A549 (cell line): ENCODE data around the gene QRSL1. TPM values are rescaled to one million over a fixed set of nuclear protein-coding genes. Genes with fewer than 3 reads are reported as not detected.

ENCODE experiments used
- ATAC-seq, 2 experiments: fragments of 200-7000 bp in 1 of 2; fragments of >200 bp in 1 of 2; cut with Nextera tagmentation in 1 of 2; cut with Tn5 transposase in 1 of 2; 3 replicates each; pipeline versions ENCODE4 v1.8.0 to v1.9.1; 2018 to 2020; ENCODE audit warnings: mild to moderate bottlenecking in 1 of 2, moderate library complexity in 1 of 2
- CTCF ChIA-PET: fragments of 300-600 bp; sonication (Branson Sonifier 250); formaldehyde crosslinking; extraction: SDS; loops from one replicate; lab custom pipeline; 2021; ENCODE audit warnings: antibody characterized with exemption, inconsistent platforms; lab: Yijun Ruan, JAX
- POLR2A ChIA-PET: fragments of 350-600 bp; formaldehyde crosslinking; extraction: SDS; loops from one replicate; lab custom pipeline; 2021; ENCODE audit warnings: antibody characterized with exemption, inconsistent platforms; lab: Yijun Ruan, JAX
- DNase-seq, 2 experiments: peaks; one replicate each; pipeline versions ENCODE4 v3.0.0 to v3.0.0-alpha.2; 2011 to 2016; ENCODE audit warnings: low read depth in 1 of 2, low spot score in 1 of 2
- FAIRE-seq: peaks from 2 replicates; lab custom pipeline; 2011; peaks lifted over from hg19 to GRCh38; lab: Jason Lieb, UNC
- H3K27ac ChIP-seq, 2 experiments: fragments of >200 bp; sonication (Bioruptor Twin); formaldehyde crosslinking; 3 replicates each; pipeline ENCODE4 v1.5.1; 2016 to 2017
- H3K4me1 ChIP-seq: fragments of >200 bp; sonication (Bioruptor Twin); formaldehyde crosslinking; 3 replicates; pipeline ENCODE4 v1.6.1; 2016
- H3K4me2 ChIP-seq: fragments of >200 bp; sonication (Bioruptor Twin); formaldehyde crosslinking; 3 replicates; pipeline ENCODE4 v1.6.1; 2016
- H3K4me3 ChIP-seq: fragments of >200 bp; sonication (Bioruptor Twin); formaldehyde crosslinking; 3 replicates; pipeline ENCODE4 v1.5.1; 2016
- H3K9me3 ChIP-seq: fragments of >200 bp; sonication (Bioruptor Twin); formaldehyde crosslinking; 3 replicates; pipeline ENCODE4 v1.6.1; 2016
- BCL3 ChIP-seq: fragments of >200 bp; sonication (Bioruptor Twin); formaldehyde crosslinking; IDR thresholded peaks from 3 replicates; pipeline ENCODE4 v1.6.1; 2016
- BHLHE40 ChIP-seq: IDR thresholded peaks from 2 replicates; pipeline ENCODE4 v1.6.1; 2012; ENCODE audit warnings: low read depth, low read length, inconsistent platforms
- CEBPB ChIP-seq, 2 experiments: fragments of >200 bp in 1 of 2; sonication (Bioruptor Twin) in 1 of 2; formaldehyde crosslinking in 1 of 2; IDR thresholded peaks; 2 replicates each; pipeline ENCODE4 v1.6.1; 2012 to 2016
- FOXS1 ChIP-seq: fragments of 250-450 bp; sonication (Bioruptor Pico); IDR thresholded peaks from 2 replicates; pipeline ENCODE4 v1.5.0; 2020; ENCODE audit warnings: mild to moderate bottlenecking, moderate library complexity
- GATA3 ChIP-seq: IDR thresholded peaks from 2 replicates; pipeline ENCODE4 v1.6.1; 2012; ENCODE audit warnings: borderline replicate concordance
- HEYL ChIP-seq: fragments of 250-450 bp; sonication (Bioruptor Pico); IDR thresholded peaks from 2 replicates; pipeline ENCODE4 v1.8.0; 2021; ENCODE audit warnings: mild to moderate bottlenecking, moderate library complexity
- HOXA7 ChIP-seq: fragments of 250-450 bp; sonication (Bioruptor Pico); IDR thresholded peaks from 2 replicates; pipeline ENCODE4 v1.5.0; 2020; ENCODE audit warnings: mild to moderate bottlenecking, moderate library complexity
- HOXB5 ChIP-seq: fragments of 250-450 bp; sonication (Bioruptor Pico); IDR thresholded peaks from 2 replicates; pipeline ENCODE4 v1.5.0; 2020; ENCODE audit warnings: mild to moderate bottlenecking, moderate library complexity
- JUN ChIP-seq, 2 experiments: fragments of >200 bp; sonication (Bioruptor Twin); formaldehyde crosslinking; IDR thresholded peaks; 2 replicates in 1 of 2; 3 replicates in 1 of 2; pipeline ENCODE4 v1.6.1; 2016 to 2017
- MAFK ChIP-seq: fragments of 450-650 bp; IDR thresholded peaks from 2 replicates; pipeline ENCODE4 v1.6.1; 2014; ENCODE audit not compliant: partially characterized antibody
- MAX ChIP-seq: IDR thresholded peaks from 2 replicates; pipeline ENCODE4 v1.6.1; 2012
- MYC ChIP-seq: IDR thresholded peaks from 2 replicates; pipeline ENCODE4 v1.6.1; 2012; ENCODE audit warnings: mild to moderate bottlenecking, inconsistent platforms, low read length, improper control_type of control experiment, borderline replicate concordance
- NFE2L2 ChIP-seq: fragments of 150-350 bp; conservative IDR thresholded peaks from 2 replicates; pipeline ENCODE4 v1.6.1; 2014; ENCODE audit warnings: low read length
- PHF8 ChIP-seq: fragments of 200-600 bp; sonication (generic); IDR thresholded peaks from 2 replicates; pipeline ENCODE4 v1.6.1; 2016; ENCODE audit warnings: low read depth, mild to moderate bottlenecking, antibody characterized with exemption, moderate library complexity, borderline replicate concordance
- POLR2A ChIP-seq: IDR thresholded peaks from 2 replicates; pipeline ENCODE4 v1.6.1; 2012; ENCODE audit warnings: mild to moderate bottlenecking, low read length
- POLR2AphosphoS2 ChIP-seq: conservative IDR thresholded peaks from 2 replicates; pipeline ENCODE4 v1.6.1; 2012; ENCODE audit warnings: low read length, improper control_type of control experiment, inconsistent platforms
- RCOR1 ChIP-seq: fragments of 150-350 bp; IDR thresholded peaks from 2 replicates; pipeline ENCODE4 v1.6.1; 2014; ENCODE audit warnings: antibody characterized with exemption, low read length, low read depth
- RFX5 ChIP-seq: fragments of 450-650 bp; IDR thresholded peaks from 2 replicates; pipeline ENCODE4 v1.7.1; 2014; ENCODE audit warnings: antibody characterized with exemption, mild to moderate bottlenecking, moderate library complexity
- RNF2 ChIP-seq: fragments of 200-600 bp; sonication (generic); IDR thresholded peaks from 2 replicates; pipeline ENCODE4 v1.6.1; 2016; ENCODE audit warnings: low read depth, mild to moderate bottlenecking, antibody characterized with exemption, moderate library complexity, borderline replicate concordance
- SMC3 ChIP-seq: fragments of >200 bp; sonication (Bioruptor Twin); formaldehyde crosslinking; IDR thresholded peaks from 3 replicates; pipeline ENCODE4 v1.6.1; 2018; ENCODE audit warnings: inconsistent platforms
- SREBF2 ChIP-seq: fragments of 450-650 bp; IDR thresholded peaks from 2 replicates; pipeline ENCODE4 v1.6.1; 2014; ENCODE audit warnings: mild to moderate bottlenecking, moderate library complexity
- TP53 ChIP-seq: fragments of 250-450 bp; sonication (Bioruptor Pico); IDR thresholded peaks from 2 replicates; pipeline ENCODE4 v1.5.0; 2021; ENCODE audit warnings: mild to moderate bottlenecking, moderate library complexity
- WGBS: methylation state at CpG from one replicate; pipeline ENCODE4 v1.1.6; 2017; ENCODE audit errors: missing lambda C conversion rate; 5-methylcytosine and 5-hydroxymethylcytosine counted together
- polyA plus RNA-seq, 4 experiments: library from polyadenylated mRNA; depleted of rRNA in 3 of 4; stranded (reverse); fragments of >200 nt; fragmentation: RNase III in 1 of 4; extraction: RNeasy Plus Mini Kit Qiagen cat#74134 plus additional on column Dnase treatment in 1 of 4; gene quantifications; 2 replicates in 3 of 4; 3 replicates in 1 of 4; pipeline ENCODE4 v1.2.3, GENCODE V29; 2011 to 2017

Gene QRSL1
- polyA plus RNA-seq, 2 of the 4 experiments (the other 2 are of a cell fraction), result 11.5 to 15.9 TPM

GRCh38 chr6:106662458-106662857 is 33.1 kb downstream of the QRSL1 start:
- TF ChIP-seq JUN (IDR thresholded peaks at IDR 0.05), result no peak
- no peak for TF ChIP-seq MYC
- no peak for TF ChIP-seq BHLHE40
- TF ChIP-seq MAX, result no peak
- TF ChIP-seq SREBF2, result no peak
- TF ChIP-seq RNF2, result no peak
- no peak for TF ChIP-seq NFE2L2
- 91% methylated on average over 2 of the region's 2 CpGs for WGBS
- ChIA-PET POLR2A (no interaction called here), CTCF (no interaction called here)
- DNase-seq (no peak), FAIRE-seq (no peak), ATAC-seq (no peak)
- no peak overlapping the region for H3K4me2 ChIP-seq
- peaks cover 24% of the 10 kb centered on the region for H3K9me3 ChIP-seq
- H3K4me3 ChIP-seq, result no peak overlapping the region
- no peak overlapping the region for H3K27ac ChIP-seq
- no peaks in the 10 kb centered on the region for H3K4me1 ChIP-seq

- TF ChIP-seq MAFK (peak; percentile 40), HEYL (CRISPR knock-in tag) (no peak)
- CTCF ChIA-PET, result no interaction called here
- Histone ChIP-seq H3K27ac (no peak overlapping the region), H3K4me2 (no peak overlapping the region), H3K4me1 (no peaks in the 10 kb centered on the region), H3K4me3 (no peak overlapping the region), H3K9me3 (no peaks in the 10 kb centered on the region)
- WGBS, result 91% methylated on average over 6 of the region's 6 CpGs
- ATAC-seq (no peak), FAIRE-seq (no peak), DNase-seq (no peak)
- POLR2A ChIA-PET, result no interaction called here
Measured at GRCh38 chr6:106666282-106667021, 37.1 kb downstream of the QRSL1 start.

GRCh38 chr6:106667022-106667402 is 37.6 kb downstream of the QRSL1 start:
- DNase-seq, result no peak
- CTCF ChIA-PET, result no interaction called here
- Histone ChIP-seq H3K9me3 (no peaks in the 10 kb centered on the region), H3K4me3 (no peak overlapping the region), H3K4me1 (no peaks in the 10 kb centered on the region), H3K27ac (no peak overlapping the region), H3K4me2 (no peak overlapping the region)
- TF ChIP-seq HOXA7 (CRISPR knock-in tag) (no peak), NFE2L2 (no peak), BCL3 (no peak), TP53 (CRISPR knock-in tag) (no peak), MAFK (peak; percentile 72)
- no peak for FAIRE-seq
- no peak for ATAC-seq
- POLR2A ChIA-PET, result no interaction called here
- 83% methylated on average over 4 of the region's 4 CpGs for WGBS

- Histone ChIP-seq H3K9me3 (no peaks in the 10 kb centered on the region), H3K27ac (no peak overlapping the region), H3K4me2 (no peak overlapping the region), H3K4me3 (no peak overlapping the region), H3K4me1 (peaks cover 10% of the 10 kb centered on the region)
- 96% methylated on average over 6 of the region's 6 CpGs for WGBS
- DNase-seq, result no peak
- ChIA-PET CTCF (interaction anchor here (1.7 kb wide), 1 partner anchor 61 kb away, joined by 5 read pairs; no protein-coding TSS in a partner anchor), POLR2A (no interaction called here)
- FAIRE-seq, result no peak
- ATAC-seq, result no peak
- no peak for TF ChIP-seq RFX5
- TF ChIP-seq POLR2A, result no peak
- no peak for TF ChIP-seq PHF8
- TF ChIP-seq POLR2AphosphoS2, result no peak
- no peak for TF ChIP-seq MAX
- no peak for TF ChIP-seq CEBPB (IDR thresholded peaks at IDR 0.05)
- TF ChIP-seq SMC3, result no peak
- no peak for TF ChIP-seq GATA3
- no peak for TF ChIP-seq RCOR1
- no peak for TF ChIP-seq RNF2
- TF ChIP-seq NFE2L2, result no peak
- no peak for TF ChIP-seq FOXS1 (CRISPR knock-in tag)
- TF ChIP-seq HOXB5 (CRISPR knock-in tag), result no peak
- TF ChIP-seq, all 56 proteins: peak for 0
Measured at GRCh38 chr6:106670236-106670635, 40.9 kb downstream of the QRSL1 start.
